Fibroblast of the aortic adventitia (primary cell): ENCODE results near the gene COASY. TPM values are rescaled to one million over a fixed set of nuclear protein-coding genes. Genes with fewer than 3 reads are reported as not detected.
A peak's percentile ranks its signal among the peaks of the same experiment; 100 is the strongest.

Experiments
- DNase-seq: peaks from one replicate; pipeline ENCODE4 v3.0.0-alpha.2; 2010; ENCODE audit warnings: low read depth
- H3K4me3 ChIP-seq: 2 replicates; pipeline ENCODE4 v1.5.1; 2011; ENCODE audit warnings: low read depth, mild to moderate bottlenecking, control low read depth, low read length, moderate library complexity
- total RNA-seq: library from RNA; depleted of rRNA; stranded (reverse); fragments of >200 nt; gene quantifications from 2 replicates; pipeline ENCODE4 v1.2.3, GENCODE V29; 2012; ENCODE audit warnings: low replicate concordance
- TF ChIP-seq, protein P1 (sequence below): IDR thresholded peaks from 2 replicates; pipeline ENCODE4 v1.5.1; 2011; ENCODE audit warnings: mild to moderate bottlenecking, low read length, control low read depth, inconsistent platforms; ENCODE audit not compliant: insufficient read depth

The COASY gene
- 11.0 and 19.1 TPM in 2 replicates for total RNA-seq

DNA sequence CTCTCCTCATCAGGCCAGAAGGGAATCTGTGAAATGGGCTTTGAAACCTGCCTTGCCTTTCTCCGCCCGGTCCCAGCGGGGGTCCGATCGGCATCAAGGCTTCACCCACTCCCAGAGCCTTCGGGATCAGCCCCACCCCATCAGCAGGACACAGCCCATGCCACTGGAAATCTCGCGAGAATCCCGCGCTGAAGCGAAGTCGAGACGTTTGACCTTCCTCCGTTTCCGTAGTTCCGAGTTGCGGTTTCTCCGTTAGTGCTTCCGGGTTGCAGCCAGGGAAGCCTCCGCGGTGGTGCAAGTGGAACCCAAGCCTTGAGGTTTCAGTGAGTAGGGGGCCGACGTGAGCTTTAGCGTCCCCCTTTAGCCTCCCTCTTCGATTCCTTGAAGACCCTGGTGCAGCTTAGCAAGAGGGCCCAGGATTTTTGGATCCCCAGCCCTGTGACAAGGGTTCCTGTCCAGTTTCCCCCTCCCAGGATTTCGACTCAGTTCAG, at the start of gene COASY:
COASY (plus strand) TSS at position 252 of the 491 bp plus-strand sequence. CDS start 475 bp downstream, outside the sequence.
- TF ChIP-seq, protein P1, sequence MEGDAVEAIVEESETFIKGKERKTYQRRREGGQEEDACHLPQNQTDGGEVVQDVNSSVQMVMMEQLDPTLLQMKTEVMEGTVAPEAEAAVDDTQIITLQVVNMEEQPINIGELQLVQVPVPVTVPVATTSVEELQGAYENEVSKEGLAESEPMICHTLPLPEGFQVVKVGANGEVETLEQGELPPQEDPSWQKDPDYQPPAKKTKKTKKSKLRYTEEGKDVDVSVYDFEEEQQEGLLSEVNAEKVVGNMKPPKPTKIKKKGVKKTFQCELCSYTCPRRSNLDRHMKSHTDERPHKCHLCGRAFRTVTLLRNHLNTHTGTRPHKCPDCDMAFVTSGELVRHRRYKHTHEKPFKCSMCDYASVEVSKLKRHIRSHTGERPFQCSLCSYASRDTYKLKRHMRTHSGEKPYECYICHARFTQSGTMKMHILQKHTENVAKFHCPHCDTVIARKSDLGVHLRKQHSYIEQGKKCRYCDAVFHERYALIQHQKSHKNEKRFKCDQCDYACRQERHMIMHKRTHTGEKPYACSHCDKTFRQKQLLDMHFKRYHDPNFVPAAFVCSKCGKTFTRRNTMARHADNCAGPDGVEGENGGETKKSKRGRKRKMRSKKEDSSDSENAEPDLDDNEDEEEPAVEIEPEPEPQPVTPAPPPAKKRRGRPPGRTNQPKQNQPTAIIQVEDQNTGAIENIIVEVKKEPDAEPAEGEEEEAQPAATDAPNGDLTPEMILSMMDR, result no peak
- DNase-seq, result peak; percentile 99
- H3K4me3 ChIP-seq, result peak within 1 kb of the TSS; percentile 97

DNA sequence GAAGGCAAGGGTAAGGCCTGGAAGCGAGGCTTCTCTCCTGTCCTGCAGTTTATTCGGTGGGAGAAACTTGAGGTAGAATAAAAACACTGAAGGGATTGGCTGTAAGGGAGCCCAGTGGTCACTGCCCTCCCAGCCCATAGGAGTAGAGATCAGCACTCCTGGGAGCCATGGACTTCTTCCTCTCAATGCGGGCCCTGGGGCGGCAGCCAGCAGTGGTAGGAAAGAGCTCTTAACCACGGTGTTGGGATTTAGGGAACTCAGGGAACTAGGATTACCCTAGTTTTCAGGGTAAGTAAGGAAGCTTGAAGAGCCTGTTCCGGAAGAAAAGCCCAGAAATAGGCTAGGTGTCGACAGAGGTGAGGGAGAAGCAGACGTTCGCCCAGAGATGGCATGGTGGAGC, 49.7 kb upstream of the COASY start:
- TF ChIP-seq, protein P1, result no peak
- no peak for DNase-seq

DNA sequence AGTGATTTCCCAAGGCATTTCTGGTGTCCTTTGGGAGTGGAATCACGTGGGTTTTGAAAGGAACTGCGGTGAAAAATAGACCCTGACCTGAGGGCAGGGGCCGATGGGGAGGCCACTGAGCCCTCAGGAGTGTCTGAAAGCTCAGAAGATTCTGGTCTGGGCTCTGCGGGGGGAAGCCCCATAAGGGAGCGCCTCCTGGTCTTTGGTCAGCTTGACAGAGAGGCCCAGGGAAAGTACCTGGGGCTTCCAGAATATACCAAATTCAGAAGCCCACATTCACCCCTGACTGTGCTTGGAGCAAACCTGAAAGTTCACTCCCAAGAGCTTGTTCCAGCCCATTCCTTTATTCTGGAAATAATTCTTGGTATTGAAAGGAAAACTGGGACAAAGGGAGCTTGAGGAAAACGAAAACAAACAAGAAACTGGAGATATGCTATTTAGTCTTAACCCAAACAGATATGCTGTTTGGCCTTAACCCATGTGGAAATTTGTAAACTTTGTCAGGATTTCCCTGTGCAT, 49.2 kb upstream of the COASY start:
- no peak overlapping the region for H3K4me3 ChIP-seq
- peak; percentile 35 for DNase-seq
- TF ChIP-seq, protein P1, result no peak

More for the DNA sequence above, 49.7 kb upstream of the COASY start:
- no peak overlapping the region for H3K4me3 ChIP-seq

DNA sequence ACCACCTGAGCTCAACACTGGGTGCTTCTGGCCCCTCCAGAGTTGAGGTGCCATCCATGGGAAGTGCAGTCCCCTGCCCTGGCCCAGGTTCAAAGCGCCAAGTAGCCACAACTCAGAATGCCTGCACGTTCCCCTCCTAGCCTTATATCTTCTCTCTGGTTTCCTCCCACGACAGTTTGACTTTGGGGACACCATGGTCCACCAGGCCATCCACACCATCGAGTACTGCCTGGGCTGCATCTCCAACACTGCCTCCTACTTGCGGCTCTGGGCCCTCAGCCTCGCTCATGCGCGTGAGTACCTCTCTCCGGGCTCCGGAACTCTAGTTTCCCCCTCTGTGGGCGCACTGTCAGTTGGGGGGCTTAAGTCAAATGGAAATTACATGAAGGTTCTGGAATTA, 48.3 kb upstream of the COASY start:
- no peak for DNase-seq
- H3K4me3 ChIP-seq, result no peak overlapping the region
- TF ChIP-seq, protein P1, result no peak

DNA sequence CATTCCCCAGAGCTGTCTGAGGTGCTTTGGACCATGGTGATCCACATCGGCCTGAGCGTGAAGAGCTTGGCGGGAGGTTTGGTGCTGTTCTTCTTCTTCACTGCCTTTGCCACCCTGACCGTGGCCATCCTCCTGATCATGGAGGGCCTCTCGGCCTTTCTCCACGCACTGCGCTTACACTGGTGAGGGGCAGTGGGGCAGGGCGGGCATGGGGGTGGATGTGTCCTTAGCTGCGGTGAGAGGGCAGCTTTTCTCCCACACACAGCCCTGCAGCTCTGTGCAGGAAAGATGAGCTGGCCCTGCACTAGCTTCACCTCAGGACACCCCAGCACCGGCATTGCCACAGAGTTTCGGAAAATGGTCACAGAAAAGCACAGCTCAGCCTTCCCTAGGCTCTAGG, 47.7 kb upstream of the COASY start:
- TF ChIP-seq, protein P1, result no peak
- DNase-seq, result no peak
- H3K4me3 ChIP-seq, result no peak overlapping the region

DNA sequence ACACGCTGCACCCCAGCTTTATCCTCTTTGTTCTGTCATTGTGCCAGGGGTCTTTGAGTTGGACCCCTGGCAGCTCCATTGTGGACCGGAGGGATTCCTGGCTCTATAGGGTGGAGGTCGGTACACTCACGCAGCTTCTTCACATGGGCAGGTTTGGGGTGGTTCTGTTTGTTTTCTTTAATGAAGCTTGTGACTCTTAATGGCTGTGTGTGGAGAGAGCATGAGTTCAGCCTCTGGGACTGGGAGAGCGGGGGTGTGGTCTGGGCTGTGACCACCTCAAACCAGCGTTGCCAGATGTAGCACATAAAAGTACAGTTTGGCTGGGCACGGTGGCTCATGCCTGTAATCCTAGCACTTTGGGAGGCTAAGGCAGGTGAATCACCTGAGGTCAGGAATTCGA, 47.1 kb upstream of the COASY start:
- DNase-seq, result no peak
- H3K4me3 ChIP-seq, result no peak overlapping the region
- TF ChIP-seq, protein P1, result no peak

DNA sequence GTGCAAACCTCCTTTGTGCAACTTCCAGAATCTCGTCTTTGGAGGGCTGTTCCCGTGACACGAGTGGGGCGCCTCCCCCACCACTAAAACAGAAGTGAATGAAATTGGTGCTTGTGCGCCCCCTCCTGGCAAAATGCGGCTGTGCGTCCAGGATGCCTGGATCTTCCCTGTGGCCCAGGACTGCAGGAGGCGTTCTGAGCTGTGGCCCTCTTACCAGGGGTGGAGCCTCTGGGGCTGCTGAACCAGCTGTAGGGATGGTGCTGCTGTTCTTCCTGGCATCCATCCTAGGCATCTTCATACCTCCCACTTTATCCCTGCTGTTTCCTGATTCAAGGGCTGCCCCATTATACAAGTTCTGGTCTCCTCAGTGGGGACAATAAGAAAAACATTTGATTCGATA, 44.4 kb upstream of the COASY start:
- TF ChIP-seq, protein P1, result peak; percentile 91
- no peak overlapping the region for H3K4me3 ChIP-seq
- DNase-seq, result peak; percentile 96
